ENCODE measurements around the gene GALNT12. TPM values are rescaled to one million over a fixed set of nuclear protein-coding genes. Genes with fewer than 3 reads are reported as not detected.

GALNT12 gene
- total RNA-seq, 6 donors from 2014 or later: 18.2 to 89.1 (median 30.0) TPM

GRCh38 chr9:98771209-98771874, 36.1 kb upstream of the GALNT12 start:
- TF ChIP-seq CTCF (IDR thresholded peaks at IDR 0.05): no peak
- TF ChIP-seq EP300 (IDR thresholded peaks at IDR 0.05): no peak
- TF ChIP-seq POLR2A (IDR thresholded peaks at IDR 0.05): no peak
- no peak for TF ChIP-seq POLR2AphosphoS5 (IDR thresholded peaks at IDR 0.05)
- Histone ChIP-seq H3K9me3 (no peaks in the 10 kb centered on the region), H3K27ac (no peak overlapping the region), H3K4me3 (no peak overlapping the region), H3K36me3 (peaks cover 15 to 74% (median 48%) of the 10 kb centered on the region in 4 donors), H3K27me3 (no peaks in the 10 kb centered on the region), H3K4me1 (no peaks in the 10 kb centered on the region)
- DNase-seq: peak in 1 of 2 donors; percentile 17
- no peak for ATAC-seq (ENCODE audit: low FRiP score in 2 of 2)
- 92 to 97% methylated on average over 15 of the region's 15 CpGs for WGBS, 2 donors

- 93 to 94% methylated on average over 12 to 13 of the region's 13 CpGs for WGBS, 2 donors
- ATAC-seq (ENCODE audit: low FRiP score in 2 of 2): no peak
- no peaks in the 10 kb centered on the region for H3K27me3 ChIP-seq
- H3K36me3 ChIP-seq: peaks cover 12 to 62% (median 43%) of the 10 kb centered on the region in 4 donors
- no peak overlapping the region for H3K4me3 ChIP-seq
- no peaks in the 10 kb centered on the region for H3K9me3 ChIP-seq
- no peak overlapping the region for H3K27ac ChIP-seq
- H3K4me1 ChIP-seq: no peaks in the 10 kb centered on the region
- DNase-seq: no peak
- TF ChIP-seq CTCF (IDR thresholded peaks at IDR 0.05): no peak
- TF ChIP-seq EP300 (IDR thresholded peaks at IDR 0.05): no peak
- TF ChIP-seq POLR2AphosphoS5 (IDR thresholded peaks at IDR 0.05): no peak
- no peak for TF ChIP-seq POLR2A (IDR thresholded peaks at IDR 0.05)
These were observed 34.9 kb upstream of the GALNT12 start for GRCh38 chr9:98772364-98773155.

GRCh38 chr9:98773721-98774120, 33.7 kb upstream of the GALNT12 start:
- 92 to 95% methylated on average over 15 of the region's 15 CpGs for WGBS, 2 donors
- H3K36me3 ChIP-seq: peaks cover 9 to 56% (median 33%) of the 10 kb centered on the region in 4 donors
- DNase-seq: peak in 1 of 2 donors; percentile 48

GRCh38 chr9:98774746-98775145, 32.7 kb upstream of the GALNT12 start:
- peaks cover 9 to 53% (median 32%) of the 10 kb centered on the region in 4 donors for H3K36me3 ChIP-seq
- H3K9me3 ChIP-seq: no peaks in the 10 kb centered on the region
- ATAC-seq (ENCODE audit: low FRiP score in 2 of 2) (peak in 1 of 2 donors; percentile 41), DNase-seq (peak in 1 of 2 donors; percentile 56)
- no peak for TF ChIP-seq POLR2A (IDR thresholded peaks at IDR 0.05)
- TF ChIP-seq POLR2AphosphoS5 (IDR thresholded peaks at IDR 0.05): no peak
- no peak for TF ChIP-seq EP300 (IDR thresholded peaks at IDR 0.05)
- TF ChIP-seq CTCF (IDR thresholded peaks at IDR 0.05): peak in 3 of 6 experiments; percentile 27 to 44 (median 30)
- H3K4me3 ChIP-seq: no peak overlapping the region
- 87 to 92% methylated on average over 8 to 9 of the region's 9 CpGs for WGBS, 2 donors
- no peak overlapping the region for H3K27ac ChIP-seq
- H3K4me1 ChIP-seq: no peaks in the 10 kb centered on the region
- no peaks in the 10 kb centered on the region for H3K27me3 ChIP-seq

More at GRCh38 chr9:98773721-98774120, 33.7 kb upstream of the GALNT12 start:
- TF ChIP-seq EP300 (IDR thresholded peaks at IDR 0.05): no peak
- no peak for TF ChIP-seq POLR2A (IDR thresholded peaks at IDR 0.05)
- TF ChIP-seq POLR2AphosphoS5 (IDR thresholded peaks at IDR 0.05): no peak
- TF ChIP-seq CTCF (IDR thresholded peaks at IDR 0.05): no peak
- ATAC-seq (ENCODE audit: low FRiP score in 2 of 2): no peak
- Histone ChIP-seq H3K4me3 (no peak overlapping the region), H3K27me3 (no peaks in the 10 kb centered on the region), H3K27ac (no peak overlapping the region), H3K4me1 (no peaks in the 10 kb centered on the region), H3K9me3 (no peaks in the 10 kb centered on the region)

All from upper lobe of left lung (tissue), 6 donors.